ENCODE results near the gene SEZ6L.

Gene SEZ6L

GRCh38 chr22:26431261-26431995 is 262.2 kb downstream of the SEZ6L start:
- DNase-seq: no peak

GRCh38 chr22:26432619-26433311 is 263.5 kb downstream of the SEZ6L start:
- DNase-seq: no peak
